IMR-90 (cell line): ENCODE results near the gene WFDC10B. TPM values are rescaled to one million over a fixed set of nuclear protein-coding genes. Genes with fewer than 3 reads are reported as not detected.

ENCODE experiments used
- ATAC-seq: fragments of 200-7000 bp; cut with Tn5 transposase; 2 replicates; pipeline ENCODE4 v1.9.1; 2020; ENCODE audit warnings: low read depth, mild to moderate bottlenecking, moderate library complexity
- BruUV-seq: library from RNA; stranded (reverse); fragments of 400-500 nt; replicated peaks from 2 replicates; lab custom pipeline; 2021; lab: Mats Ljungman, UMichigan
- CTCF ChIA-PET: fragments of 300-600 bp; formaldehyde crosslinking; extraction: SDS; loops from one replicate; lab custom pipeline; 2021; ENCODE audit warnings: antibody characterized with exemption; lab: Yijun Ruan, JAX
- POLR2A ChIA-PET: fragments of 300-600 bp; sonication (Branson Sonifier 250); formaldehyde crosslinking; loops from one replicate; lab custom pipeline; 2022; ENCODE audit warnings: antibody characterized with exemption; ENCODE audit not compliant: unreplicated experiment; lab: Charles Lee
- DNase-seq: peaks from one replicate; pipeline ENCODE4 v3.0.0; 2013
- H2AFZ ChIP-seq: replicated peaks from 2 replicates; pipeline ENCODE3; 2013; ENCODE audit warnings: low read length, mild to moderate bottlenecking; ENCODE audit not compliant: poor library complexity
- H2AK5ac ChIP-seq: 2 replicates; pipeline ENCODE4 v1.6.1; 2013; ENCODE audit warnings: low read depth, low read length, inconsistent platforms
- H2AK9ac ChIP-seq: replicated peaks from 2 replicates; pipeline ENCODE3; 2013; ENCODE audit warnings: mild to moderate bottlenecking, low read depth, low read length, moderate library complexity; ENCODE audit not compliant: poor library complexity
- H2BK120ac ChIP-seq: 2 replicates; pipeline ENCODE4 v1.6.1; 2013; ENCODE audit warnings: low read depth, low read length, inconsistent platforms
- H2BK15ac ChIP-seq: 3 replicates; pipeline ENCODE4 v1.6.1; 2013; ENCODE audit warnings: low read depth, low read length, inconsistent platforms
- H2BK20ac ChIP-seq: 2 replicates; pipeline ENCODE4 v1.6.1; 2013; ENCODE audit warnings: low read depth, mild to moderate bottlenecking, inconsistent platforms, low read length, moderate library complexity
- H2BK5ac ChIP-seq: 2 replicates; pipeline ENCODE4 v1.6.1; 2013; ENCODE audit warnings: mild to moderate bottlenecking, low read depth, low read length, inconsistent platforms; ENCODE audit not compliant: poor library complexity, severe bottlenecking
- H3K14ac ChIP-seq: replicated peaks from 2 replicates; pipeline ENCODE4 v1.6.1; 2013; ENCODE audit warnings: low read depth, low read length, inconsistent platforms
- H3K18ac ChIP-seq: 2 replicates; pipeline ENCODE4 v1.6.1; 2013; ENCODE audit warnings: low read depth, low read length, control low read depth
- H3K23ac ChIP-seq: 2 replicates; pipeline ENCODE4 v1.6.1; 2013; ENCODE audit warnings: low read depth, low read length, inconsistent platforms
- H3K27ac ChIP-seq: 2 replicates; pipeline ENCODE4 v1.5.1; 2013; ENCODE audit warnings: mild to moderate bottlenecking, control low read depth, low read length; ENCODE audit not compliant: insufficient read depth
- H3K27me3 ChIP-seq: 2 replicates; pipeline ENCODE4 v1.6.1; 2013; ENCODE audit warnings: low read length; ENCODE audit not compliant: control insufficient read depth, insufficient read depth
- H3K36me3 ChIP-seq: 2 replicates; pipeline ENCODE4 v1.6.1; 2013; ENCODE audit warnings: low read length, mixed read lengths; ENCODE audit not compliant: control insufficient read depth, insufficient read depth
- H3K4ac ChIP-seq: 2 replicates; pipeline ENCODE4 v1.6.1; 2013; ENCODE audit warnings: low read depth, low read length, inconsistent platforms
- H3K4me1 ChIP-seq: 2 replicates; pipeline ENCODE4 v1.6.1; 2013; ENCODE audit warnings: low read length, mixed read lengths; ENCODE audit not compliant: control insufficient read depth, insufficient read depth
- H3K4me2 ChIP-seq: 2 replicates; pipeline ENCODE4 v1.6.1; 2013; ENCODE audit warnings: low read depth, mild to moderate bottlenecking, control low read depth, low read length, moderate library complexity
- H3K4me3 ChIP-seq: 2 replicates; pipeline ENCODE4 v1.5.1; 2013; ENCODE audit warnings: low read depth, mild to moderate bottlenecking, control low read depth, low read length, moderate library complexity; ENCODE audit not compliant: insufficient read depth
- H3K56ac ChIP-seq: 2 replicates; pipeline ENCODE4 v1.6.1; 2013; ENCODE audit warnings: low read length, inconsistent platforms; ENCODE audit not compliant: insufficient read depth; ENCODE audit errors: extremely low read depth
- H3K79me1 ChIP-seq, 2 experiments: 2 replicates each; pipeline ENCODE4 v1.6.1; 2013; ENCODE audit warnings: low read length in 2 of 2, inconsistent platforms in 1 of 2, low read depth in 1 of 2
- H3K9ac ChIP-seq: 2 replicates; pipeline ENCODE4 v1.6.1; 2013; ENCODE audit warnings: low read depth, low read length, control low read depth
- H3K9me1 ChIP-seq: 2 replicates; pipeline ENCODE4 v1.6.1; 2013; ENCODE audit warnings: low read length, inconsistent platforms; ENCODE audit not compliant: insufficient read depth
- H3K9me3 ChIP-seq: 2 replicates; pipeline ENCODE4 v1.6.1; 2013; ENCODE audit warnings: low read length; ENCODE audit not compliant: control insufficient read depth, insufficient read depth
- H4K20me1 ChIP-seq: 2 replicates; pipeline ENCODE4 v1.6.1; 2013; ENCODE audit warnings: low read length, inconsistent platforms; ENCODE audit not compliant: insufficient read depth
- H4K5ac ChIP-seq: 2 replicates; pipeline ENCODE4 v1.6.1; 2013; ENCODE audit warnings: mild to moderate bottlenecking, low read depth, low read length, control low read depth
- H4K8ac ChIP-seq, 2 experiments: 2 replicates each; pipeline ENCODE4 v1.6.1; 2013; ENCODE audit warnings: low read depth in 2 of 2, low read length in 2 of 2, control low read depth in 1 of 2, inconsistent platforms in 1 of 2
- H4K91ac ChIP-seq: 2 replicates; pipeline ENCODE4 v1.6.1; 2013; ENCODE audit warnings: low read depth, low read length, inconsistent platforms; ENCODE audit not compliant: insufficient read depth
- BHLHE40 ChIP-seq: fragments of 150-350 bp; IDR thresholded peaks from 2 replicates; pipeline ENCODE4 v1.6.1; 2016; ENCODE audit warnings: mild to moderate bottlenecking, low read depth, low read length
- CEBPB ChIP-seq: IDR thresholded peaks from 2 replicates; pipeline ENCODE4 v1.6.1; 2012; ENCODE audit warnings: low read depth, low read length, improper control_type of control experiment
- CHD1 ChIP-seq: IDR thresholded peaks from 2 replicates; pipeline ENCODE4 v1.6.1; 2012; ENCODE audit warnings: low read depth, low read length, improper control_type of control experiment
- FOS ChIP-seq: fragments of 150-350 bp; IDR thresholded peaks from 2 replicates; pipeline ENCODE4 v1.6.1; 2016; ENCODE audit warnings: low read depth, low read length
- MAFK ChIP-seq: IDR thresholded peaks from 2 replicates; pipeline ENCODE4 v1.6.1; 2012; ENCODE audit warnings: low read depth, low read length, improper control_type of control experiment
- MAZ ChIP-seq: IDR thresholded peaks from 2 replicates; pipeline ENCODE4 v1.6.1; 2012; ENCODE audit warnings: low read depth, mild to moderate bottlenecking, low read length, improper control_type of control experiment, moderate library complexity, borderline replicate concordance
- NFE2L2 ChIP-seq: fragments of 150-350 bp; IDR thresholded peaks from 2 replicates; pipeline ENCODE4 v1.6.1; 2016; ENCODE audit warnings: low read depth, mild to moderate bottlenecking, low read length
- POLR2A ChIP-seq: IDR thresholded peaks from 2 replicates; pipeline ENCODE4 v1.6.1; 2012; ENCODE audit warnings: mild to moderate bottlenecking, low read depth, low read length
- RAD21 ChIP-seq: IDR thresholded peaks from 2 replicates; pipeline ENCODE4 v1.6.1; 2012; ENCODE audit warnings: low read length, improper control_type of control experiment
- RFX5 ChIP-seq: IDR thresholded peaks from 2 replicates; pipeline ENCODE4 v1.8.0; 2012; ENCODE audit warnings: low read depth, mild to moderate bottlenecking, low read length, moderate library complexity
- SMC3 ChIP-seq: fragments of 150-350 bp; IDR thresholded peaks from 2 replicates; pipeline ENCODE4 v1.6.1; 2016; ENCODE audit warnings: low read depth, mild to moderate bottlenecking, antibody characterized with exemption, low read length, moderate library complexity
- USF2 ChIP-seq: fragments of 150-350 bp; IDR thresholded peaks from 2 replicates; pipeline ENCODE4 v1.6.1; 2017; ENCODE audit warnings: mild to moderate bottlenecking, antibody characterized with exemption, low read length, low read depth
- WGBS, 2 experiments: methylation state at CpG; one replicate each; pipeline versions ENCODE4 v1.1.5 to v1.1.7; 2013; ENCODE audit warnings: missing lambda C conversion rate in 2 of 2; ENCODE audit not compliant: insufficient read length in 1 of 2; ENCODE audit errors: extremely low coverage in 2 of 2; 5-methylcytosine and 5-hydroxymethylcytosine counted together
- dilution Hi-C: fragments of 300-500 bp; cut with HindIII; formaldehyde crosslinking; loops from one replicate; pipeline ENCODE4 v1.14.3; 2018; ENCODE audit warnings: low sequenced_read_pairs; ENCODE audit not compliant: unreplicated experiment
- in situ Hi-C: fragments of 300-500 bp; cut with MboI; formaldehyde crosslinking; loops from 3 replicates; pipeline ENCODE4 v1.14.3; 2019; ENCODE audit warnings: low sequenced_read_pairs, inconsistent platforms, mixed read lengths
- intact Hi-C: fragments of 100-400 bp; cut with micrococcal nuclease; formaldehyde crosslinking; loops from 2 replicates; pipeline ENCODE4 v1.10.0; 2022
- microRNA-seq, 2 experiments: library from miRNA; stranded (forward) in 1 of 2; unstranded in 1 of 2; fragments of 10-50 nt in 1 of 2; fragments of <30 nt in 1 of 2; gene quantifications in 1 of 2; microRNA quantifications in 1 of 2; one replicate each; pipeline versions ENCODE3 to v1.1.0; 2013 to 2020; ENCODE audit not compliant: insufficient read depth in 1 of 2, insufficient read length in 1 of 2, unreplicated experiment in 1 of 2
- polyA plus RNA-seq, 3 experiments: library from polyadenylated mRNA; depleted of rRNA; stranded (reverse); fragments of >200 nt; gene quantifications; 2 replicates each; pipeline ENCODE4 v1.2.3, GENCODE V29; 2012; ENCODE audit warnings: low replicate concordance in 1 of 3
- small RNA-seq, 5 experiments: library from RNA; depleted of rRNA; stranded (forward); fragments of <200 nt; gene quantifications; one replicate each; pipeline ENCODE3, GENCODE V24; 2012
- total RNA-seq: library from RNA; depleted of rRNA; stranded (reverse); fragments of >200 nt; gene quantifications from 2 replicates; pipeline ENCODE4 v1.2.3, GENCODE V29; 2012; rRNA removed

WFDC10B gene
- total and polyA plus RNA-seq, 2 of the 4 experiments (the other 2 are of a cell fraction) = not detected

- H3K4me1 ChIP-seq = no peaks in the 10 kb centered on the region
- H3K56ac ChIP-seq = no peak overlapping the region
- intact Hi-C loops = no loop called here
- WGBS, 2 experiments = 60% methylated on average over 1 of the region's 1 CpG; no CpG with 5 or more reads in 1 of the 2 experiments
- H2BK5ac ChIP-seq = no peak overlapping the region
- H2AK5ac ChIP-seq = no peak overlapping the region
- TF ChIP-seq RFX5 (no peak), NFE2L2 (no peak), CEBPB (no peak), MAFK (no peak), BHLHE40 (no peak), CHD1 (no peak), USF2 (no peak), MAZ (no peak), FOS (no peak), POLR2A (no peak), RAD21 (no peak), SMC3 (no peak)
- H3K9ac ChIP-seq = no peak overlapping the region
- H3K4me3 ChIP-seq = no peak overlapping the region
- H2BK20ac ChIP-seq = no peak overlapping the region
- no peak overlapping the region for H3K14ac ChIP-seq
- H4K91ac ChIP-seq = no peak overlapping the region
- ChIA-PET CTCF (no interaction called here), POLR2A (no interaction called here)
- no peak overlapping the region for H2AK9ac ChIP-seq
- H3K4me2 ChIP-seq = no peak overlapping the region
- H3K18ac ChIP-seq = no peak overlapping the region
- H3K9me1 ChIP-seq = no peaks in the 10 kb centered on the region
- in situ Hi-C loops = no loop called here
- no peak overlapping the region for H2AFZ ChIP-seq
- H3K79me1 ChIP-seq = no peaks in the 10 kb centered on the region
- H3K27ac ChIP-seq = no peak overlapping the region
- ATAC-seq = no peak
- H3K4ac ChIP-seq = no peak overlapping the region
- no peak overlapping the region for H4K8ac ChIP-seq
- H2BK15ac ChIP-seq = no peak overlapping the region
- DNase-seq = no peak
- no TSS peak for BruUV-seq
- no peak overlapping the region for H3K23ac ChIP-seq
- H3K9me3 ChIP-seq = no peaks in the 10 kb centered on the region
- H3K36me3 ChIP-seq = no peaks in the 10 kb centered on the region
- H4K5ac ChIP-seq = no peak overlapping the region
- dilution Hi-C loops = no loop called here
- H4K20me1 ChIP-seq = no peaks in the 10 kb centered on the region
- H2BK120ac ChIP-seq = no peak overlapping the region
- H3K27me3 ChIP-seq = no peaks in the 10 kb centered on the region
These were observed 68.3 kb downstream of the WFDC10B start for GRCh38 chr20:45636513-45636912.

Small RNA genes within 50 kb of the gene (microRNA-seq; reads per million reads assigned to microRNA genes)
- gene MIR3617 (ENCODE audit: insufficient read depth in 1 of 2, insufficient read length in 1 of 2, unreplicated experiment in 1 of 2) (0 to 2.9 reads per million in 2 experiments), gene SPINT5P (ENCODE audit: insufficient read depth, insufficient read length) (not detected)

Small RNA genes within 50 kb of the gene (small RNA-seq; reads per million reads assigned to genes)
- 0 to 2.9 (median 0.04) reads per million in 5 experiments for gene MIR3617
- gene SPINT5P = 0 reads per million in 5 experiments

Other genes with a start within 250 kb of the WFDC10B start
- not detected in 2 replicates for gene WFDC2, start 235.3 kb downstream of the WFDC10B start, total RNA-seq
- not detected in 2 replicates for gene WFDC2, start 235.3 kb downstream of the WFDC10B start, polyA plus RNA-seq (2012; rRNA removed)
- not detected in 2 replicates for gene SPINT3, start 189.4 kb downstream of the WFDC10B start, total RNA-seq
- not detected in 2 replicates for gene SPINT3, start 189.4 kb downstream of the WFDC10B start, polyA plus RNA-seq (2012; rRNA removed)
- not detected in 2 replicates for gene WFDC6, start 165.5 kb downstream of the WFDC10B start, total RNA-seq
- gene WFDC6, start 165.5 kb downstream of the WFDC10B start, polyA plus RNA-seq (2012; rRNA removed) = not detected in 2 replicates
- not detected in 2 replicates for gene EPPIN, start 157.6 kb downstream of the WFDC10B start, total RNA-seq
- gene EPPIN, start 157.6 kb downstream of the WFDC10B start, polyA plus RNA-seq (2012; rRNA removed) = not detected in 2 replicates
- not detected in 2 replicates for gene WFDC8, start 125.7 kb downstream of the WFDC10B start, total RNA-seq
- not detected in 2 replicates for gene WFDC8, start 125.7 kb downstream of the WFDC10B start, polyA plus RNA-seq (2012; rRNA removed)
- gene WFDC10A, start 75.3 kb downstream of the WFDC10B start, total RNA-seq = not detected in 2 replicates
- gene WFDC10A, start 75.3 kb downstream of the WFDC10B start, polyA plus RNA-seq (2012; rRNA removed) = not detected in 2 replicates
- gene WFDC9, start 73.7 kb downstream of the WFDC10B start, total RNA-seq = not detected in 2 replicates
- not detected in 2 replicates for gene WFDC9, start 73.7 kb downstream of the WFDC10B start, polyA plus RNA-seq (2012; rRNA removed)
- not detected in 2 replicates for gene WFDC11, start 34.8 kb downstream of the WFDC10B start, total RNA-seq
- not detected in 2 replicates for gene WFDC11, start 34.8 kb downstream of the WFDC10B start, polyA plus RNA-seq (2012; rRNA removed)
- not detected in 2 replicates for gene WFDC13, start 3.0 kb downstream of the WFDC10B start, total RNA-seq
- gene WFDC13, start 3.0 kb downstream of the WFDC10B start, polyA plus RNA-seq (2012; rRNA removed) = not detected in 2 replicates
- not detected in 2 replicates for gene SPINT4, start 17.3 kb upstream of the WFDC10B start, total RNA-seq
- gene SPINT4, start 17.3 kb upstream of the WFDC10B start, polyA plus RNA-seq (2012; rRNA removed) = not detected in 2 replicates
- 0.18 TPM in 1 of 2 replicates, not detected in the other for gene WFDC3, start 86.9 kb upstream of the WFDC10B start, total RNA-seq
- 0.87 and 1.4 TPM in 2 replicates for gene WFDC3, start 86.9 kb upstream of the WFDC10B start, polyA plus RNA-seq (2012; rRNA removed)
- 17.8 and 19.4 TPM in 2 replicates for gene DNTTIP1, start 86.9 kb upstream of the WFDC10B start, total RNA-seq
- 51.0 and 53.7 TPM in 2 replicates for gene DNTTIP1, start 86.9 kb upstream of the WFDC10B start, polyA plus RNA-seq (2012; rRNA removed)
- 43.4 and 43.6 TPM in 2 replicates for gene UBE2C, start 107.6 kb upstream of the WFDC10B start, total RNA-seq
- gene UBE2C, start 107.6 kb upstream of the WFDC10B start, polyA plus RNA-seq (2012; rRNA removed) = 120 and 124 TPM in 2 replicates
- gene TNNC2, start 122.3 kb upstream of the WFDC10B start, total RNA-seq = 0.28 TPM in 1 of 2 replicates, not detected in the other
- gene TNNC2, start 122.3 kb upstream of the WFDC10B start, polyA plus RNA-seq (2012; rRNA removed) = 0.46 and 0.53 TPM in 2 replicates
- 10.0 and 11.1 TPM in 2 replicates for gene SNX21, start 128.8 kb upstream of the WFDC10B start, total RNA-seq
- 17.9 and 19.2 TPM in 2 replicates for gene SNX21, start 128.8 kb upstream of the WFDC10B start, polyA plus RNA-seq (2012; rRNA removed)
- 27.8 and 29.8 TPM in 2 replicates for gene ACOT8, start 152.4 kb upstream of the WFDC10B start, total RNA-seq
- gene ACOT8, start 152.4 kb upstream of the WFDC10B start, polyA plus RNA-seq (2012; rRNA removed) = 47.5 and 54.3 TPM in 2 replicates
- 8.1 and 8.6 TPM in 2 replicates for gene ZSWIM3, start 152.6 kb upstream of the WFDC10B start, total RNA-seq
- gene ZSWIM3, start 152.6 kb upstream of the WFDC10B start, polyA plus RNA-seq (2012; rRNA removed) = 2.8 and 3.3 TPM in 2 replicates
- gene ZSWIM1, start 176.2 kb upstream of the WFDC10B start, total RNA-seq = 7.8 and 10.0 TPM in 2 replicates
- 4.2 and 4.6 TPM in 2 replicates for gene ZSWIM1, start 176.2 kb upstream of the WFDC10B start, polyA plus RNA-seq (2012; rRNA removed)
- 0.18 TPM in 1 of 2 replicates, not detected in the other for gene SPATA25, start 182.6 kb upstream of the WFDC10B start, total RNA-seq
- 0.36 and 1.0 TPM in 2 replicates for gene SPATA25, start 182.6 kb upstream of the WFDC10B start, polyA plus RNA-seq (2012; rRNA removed)
- 0.56 and 1.1 TPM in 2 replicates for gene NEURL2, start 186.2 kb upstream of the WFDC10B start, total RNA-seq
- 2.0 and 2.5 TPM in 2 replicates for gene NEURL2, start 186.2 kb upstream of the WFDC10B start, polyA plus RNA-seq (2012; rRNA removed)
- gene CTSA, start 186.3 kb upstream of the WFDC10B start, total RNA-seq = 19.0 and 30.3 TPM in 2 replicates
- gene CTSA, start 186.3 kb upstream of the WFDC10B start, polyA plus RNA-seq (2012; rRNA removed) = 290 and 312 TPM in 2 replicates
- 5.0 and 5.4 TPM in 2 replicates for gene PLTP, start 207.1 kb upstream of the WFDC10B start, total RNA-seq
- 53.5 and 55.8 TPM in 2 replicates for gene PLTP, start 207.1 kb upstream of the WFDC10B start, polyA plus RNA-seq (2012; rRNA removed)
- gene PCIF1, start 229.7 kb upstream of the WFDC10B start, total RNA-seq = 5.4 and 6.1 TPM in 2 replicates
- 17.8 and 18.3 TPM in 2 replicates for gene PCIF1, start 229.7 kb upstream of the WFDC10B start, polyA plus RNA-seq (2012; rRNA removed)